ENCODE measurements around the gene LDAH. TPM values are rescaled to one million over a fixed set of nuclear protein-coding genes. Genes with fewer than 3 reads are reported as not detected.

Gene LDAH
- total RNA-seq, 2 donors from 2014 or later: 31.0 to 37.1 TPM

- Mint-ChIP-seq H3K4me1 (ENCODE audit: low read depth in 2 of 2) (peaks cover 0 to 7% of the 10 kb centered on the region in 2 donors), H3K9me3 (no peaks in the 10 kb centered on the region), H3K4me3 (no peak overlapping the region), H3K36me3 (no peaks in the 10 kb centered on the region), H3K27ac (no peak overlapping the region), H3K27me3 (no peaks in the 10 kb centered on the region)
- ATAC-seq (no peak), DNase-seq (ENCODE audit: low spot score) (no peak)
These were observed 123.8 kb downstream of the LDAH start for GRCh38 chr2:20698916-20699613.

- DNase-seq (ENCODE audit: low spot score) (no peak), ATAC-seq (no peak)
- Mint-ChIP-seq H3K4me3 (no peak overlapping the region), H3K27ac (no peak overlapping the region), H3K36me3 (no peaks in the 10 kb centered on the region), H3K9me3 (no peaks in the 10 kb centered on the region), H3K4me1 (ENCODE audit: low read depth in 2 of 2) (peaks cover 0 to 7% of the 10 kb centered on the region in 2 donors), H3K27me3 (no peaks in the 10 kb centered on the region)
These were observed 125.5 kb downstream of the LDAH start for GRCh38 chr2:20697322-20697934.

- no peaks in the 10 kb centered on the region for H3K36me3 Mint-ChIP-seq
These were observed 126.5 kb downstream of the LDAH start for GRCh38 chr2:20696366-20696765.

GRCh38 chr2:20693317-20693716 lies 129.6 kb downstream of the LDAH start:
- Mint-ChIP-seq H3K36me3 (peaks cover 5% of the 10 kb centered on the region), H3K27me3 (no peaks in the 10 kb centered on the region)

More at GRCh38 chr2:20696366-20696765, 126.5 kb downstream of the LDAH start:
- DNase-seq (ENCODE audit: low spot score): no peak
- no peak overlapping the region for H3K4me3 Mint-ChIP-seq
- peaks cover 0 to 7% of the 10 kb centered on the region in 2 donors for H3K4me1 Mint-ChIP-seq (ENCODE audit: low read depth in 2 of 2)
- H3K9me3 Mint-ChIP-seq: no peaks in the 10 kb centered on the region
- H3K27me3 Mint-ChIP-seq: no peaks in the 10 kb centered on the region
- no peak overlapping the region for H3K27ac Mint-ChIP-seq
- no peak for ATAC-seq

GRCh38 chr2:20692081-20692480 lies 130.8 kb downstream of the LDAH start:
- no peak for ATAC-seq
- Mint-ChIP-seq H3K4me1 (ENCODE audit: low read depth in 2 of 2) (peaks cover 0 to 6% of the 10 kb centered on the region in 2 donors), H3K4me3 (no peak overlapping the region), H3K27me3 (no peaks in the 10 kb centered on the region), H3K36me3 (peaks cover 7% of the 10 kb centered on the region), H3K27ac (no peak overlapping the region), H3K9me3 (no peaks in the 10 kb centered on the region)
- no peak for DNase-seq (ENCODE audit: low spot score)

More at GRCh38 chr2:20693317-20693716, 129.6 kb downstream of the LDAH start:
- Mint-ChIP-seq H3K4me3 (no peak overlapping the region), H3K4me1 (ENCODE audit: low read depth in 2 of 2) (peaks cover 0 to 4% of the 10 kb centered on the region in 2 donors), H3K9me3 (no peaks in the 10 kb centered on the region), H3K27ac (no peak overlapping the region)
- DNase-seq (ENCODE audit: low spot score) (no peak), ATAC-seq (no peak)

- peaks cover 11% of the 10 kb centered on the region for H3K36me3 Mint-ChIP-seq
These were observed 131.7 kb downstream of the LDAH start for GRCh38 chr2:20691076-20691734.

GRCh38 chr2:20689428-20690264 lies 133.3 kb downstream of the LDAH start:
- Mint-ChIP-seq H3K27me3 (no peaks in the 10 kb centered on the region), H3K36me3 (peaks cover 11% of the 10 kb centered on the region), H3K9me3 (no peaks in the 10 kb centered on the region), H3K4me1 (ENCODE audit: low read depth in 2 of 2) (peaks cover 0 to 6% of the 10 kb centered on the region in 2 donors), H3K27ac (no peak overlapping the region), H3K4me3 (no peak overlapping the region)
- DNase-seq (ENCODE audit: low spot score): no peak
- ATAC-seq: no peak

More at GRCh38 chr2:20691076-20691734, 131.7 kb downstream of the LDAH start:
- Mint-ChIP-seq H3K27me3 (no peaks in the 10 kb centered on the region), H3K27ac (no peak overlapping the region), H3K4me1 (ENCODE audit: low read depth in 2 of 2) (peaks cover 0 to 6% of the 10 kb centered on the region in 2 donors), H3K9me3 (no peaks in the 10 kb centered on the region), H3K4me3 (no peak overlapping the region)
- ATAC-seq (no peak), DNase-seq (ENCODE audit: low spot score) (no peak)

GRCh38 chr2:20687260-20687832 lies 135.6 kb downstream of the LDAH start:
- Mint-ChIP-seq H3K27ac (no peak overlapping the region), H3K27me3 (no peaks in the 10 kb centered on the region), H3K36me3 (peaks cover 11% of the 10 kb centered on the region), H3K4me1 (ENCODE audit: low read depth in 2 of 2) (peaks cover 0 to 8% of the 10 kb centered on the region in 2 donors), H3K4me3 (no peak overlapping the region), H3K9me3 (no peaks in the 10 kb centered on the region)
- no peak for ATAC-seq
- no peak for DNase-seq (ENCODE audit: low spot score)

GRCh38 chr2:20684581-20685063 lies 138.3 kb downstream of the LDAH start:
- H3K27ac Mint-ChIP-seq: peak overlapping the region in 1 of 2 donors; percentile 35

GRCh38 chr2:20682167-20682920 lies 140.6 kb downstream of the LDAH start:
- no peak for ATAC-seq
- Mint-ChIP-seq H3K36me3 (peaks cover 6% of the 10 kb centered on the region), H3K4me3 (no peak overlapping the region), H3K9me3 (no peaks in the 10 kb centered on the region), H3K27ac (no peak overlapping the region), H3K27me3 (no peaks in the 10 kb centered on the region), H3K4me1 (ENCODE audit: low read depth in 2 of 2) (peaks cover 0 to 5% of the 10 kb centered on the region in 2 donors)
- no peak for DNase-seq (ENCODE audit: low spot score)

More at GRCh38 chr2:20684581-20685063, 138.3 kb downstream of the LDAH start:
- Mint-ChIP-seq H3K4me1 (ENCODE audit: low read depth in 2 of 2) (peaks cover 0 to 11% of the 10 kb centered on the region in 2 donors), H3K27me3 (no peaks in the 10 kb centered on the region), H3K4me3 (no peak overlapping the region), H3K36me3 (peaks cover 11% of the 10 kb centered on the region), H3K9me3 (no peaks in the 10 kb centered on the region)
- ATAC-seq (no peak), DNase-seq (ENCODE audit: low spot score) (no peak)

- no peaks in the 10 kb centered on the region for H3K36me3 Mint-ChIP-seq
- no peaks in the 10 kb centered on the region for H3K27me3 Mint-ChIP-seq
- no peaks in the 10 kb centered on the region for H3K9me3 Mint-ChIP-seq
- DNase-seq (ENCODE audit: low spot score): no peak
- H3K4me3 Mint-ChIP-seq: no peak overlapping the region
- ATAC-seq: no peak
- peaks cover 0 to 5% of the 10 kb centered on the region in 2 donors for H3K4me1 Mint-ChIP-seq (ENCODE audit: low read depth in 2 of 2)
- no peak overlapping the region for H3K27ac Mint-ChIP-seq
These were observed 142.0 kb downstream of the LDAH start for GRCh38 chr2:20680744-20681375.

GRCh38 chr2:20678780-20679179 lies 144.1 kb downstream of the LDAH start:
- no peaks in the 10 kb centered on the region for H3K36me3 Mint-ChIP-seq
- no peak for ATAC-seq
- DNase-seq (ENCODE audit: low spot score): no peak
- no peak overlapping the region for H3K27ac Mint-ChIP-seq
- H3K9me3 Mint-ChIP-seq: no peaks in the 10 kb centered on the region
- H3K4me1 Mint-ChIP-seq (ENCODE audit: low read depth in 2 of 2): peaks cover 0 to 5% of the 10 kb centered on the region in 2 donors
- no peak overlapping the region for H3K4me3 Mint-ChIP-seq
- peaks cover 0 to 1% of the 10 kb centered on the region in 2 donors for H3K27me3 Mint-ChIP-seq

All from natural killer cell treated with Interleukin-12 subunit alpha and Interleukin-12 subunit beta and Interleukin-15 and Interleukin-18, amount 100 ng/mL, for 72 hours (primary cell).